Upper lobe of left lung (tissue), 6 donors: ENCODE results near the gene CRYBG1. TPM values are rescaled to one million over a fixed set of nuclear protein-coding genes. Genes with fewer than 3 reads are reported as not detected.
"Not testable (repeated sequence)": the region's sequence is repeated elsewhere in the genome, so short reads cannot be mapped to it uniquely, and the experiment has no call there.

Source experiments
- ATAC-seq, 2 donors: fragments of 200-7000 bp; cut with Tn5 transposase; one replicate each; pipeline ENCODE4 v1.9.1; 2022; ENCODE audit warnings: mild to moderate bottlenecking in 2 of 2, moderate library complexity in 2 of 2; ENCODE audit not compliant: low FRiP score in 2 of 2
- DNase-seq, 2 donors: peaks; one replicate each; pipeline ENCODE4 v3.0.0-alpha.2; 2019 to 2020
- H3K27ac ChIP-seq, 4 donors: fragments of 200-600 bp; sonication (generic); one replicate each; pipeline ENCODE4 v1.5.1; 2016 to 2019
- H3K27me3 ChIP-seq, 4 donors: fragments of 200-600 bp; sonication (generic); one replicate each; pipeline ENCODE4 v1.5.1; 2017 to 2019
- H3K36me3 ChIP-seq, 4 donors: fragments of 200-600 bp; sonication (generic); one replicate each; pipeline ENCODE4 v1.5.1; 2016 to 2019
- H3K4me1 ChIP-seq, 4 donors: fragments of 200-600 bp; sonication (generic); one replicate each; pipeline ENCODE4 v1.5.1; 2018 to 2019
- H3K4me3 ChIP-seq, 4 donors: fragments of 200-600 bp; sonication (generic); one replicate each; pipeline ENCODE4 v1.5.1; 2017 to 2019; ENCODE audit warnings: mild to moderate bottlenecking in 2 of 4, moderate library complexity in 1 of 4
- H3K9me3 ChIP-seq, 4 donors: fragments of 200-600 bp; sonication (generic); one replicate each; pipeline ENCODE4 v1.5.1; 2018 to 2019
- EP300 ChIP-seq, 4 donors: sonication (generic); formaldehyde crosslinking; IDR thresholded peaks; one replicate each; pipeline ENCODE4 v1.5.1; 2017; ENCODE audit warnings: antibody characterized with exemption in 4 of 4, control low read depth in 2 of 4
- POLR2A ChIP-seq, 4 donors: fragments of 450-650 bp; IDR thresholded peaks; one replicate each; pipeline ENCODE4 v1.5.1; 2016 to 2017; ENCODE audit warnings: antibody characterized with exemption in 4 of 4, mild to moderate bottlenecking in 2 of 4
- POLR2AphosphoS5 ChIP-seq, 2 donors: sonication (generic); formaldehyde crosslinking; IDR thresholded peaks; one replicate each; pipeline ENCODE4 v1.5.1; 2017; ENCODE audit warnings: antibody characterized with exemption in 2 of 2
- WGBS, 2 donors: methylation state at CpG; one replicate each; pipeline ENCODE4 v1.1.5; 2017 to 2018; 5-methylcytosine and 5-hydroxymethylcytosine counted together
- total RNA-seq, 6 donors: library from RNA; depleted of rRNA in 4 of 6; stranded (reverse); fragments of >200 nt in 4 of 6; gene quantifications; one replicate each; pipeline versions ENCODE4 v1.1.0 to v1.2.1, GENCODE V29; 2016 to 2021
- TF ChIP-seq, protein P1 (sequence below), 6 experiments: fragments of 450-650 bp in 4 of 6; fragments of 200-600 bp in 2 of 6; sonication (generic) in 2 of 6; IDR thresholded peaks; one replicate each; pipeline ENCODE4 v1.5.1; 2016 to 2019; ENCODE audit warnings: antibody characterized with exemption in 6 of 6
- donor health status: DM: no; HTN: no; CAD: no; lungs with moderate emphysema.
- donor health status: DM: no; HTN: yes; CAD: no; lungs with severe emphysema.

Gene CRYBG1
- total RNA-seq, 6 donors from 2014 or later = 17.8 to 35.1 (median 25.5) TPM

GRCh38 chr6:106546261-106546690, 185.8 kb downstream of the CRYBG1 start:
- DNase-seq = no peak
- H3K4me1 ChIP-seq = peaks cover 12 to 24% (median 20%) of the 10 kb centered on the region in 4 donors
- 4 to 9% methylated on average over 2 of the region's 2 CpGs for WGBS, 2 donors
- no peaks in the 10 kb centered on the region for H3K27me3 ChIP-seq
- H3K36me3 ChIP-seq = peaks cover 4 to 14% (median 6%) of the 10 kb centered on the region in 4 donors
- TF ChIP-seq POLR2A (IDR thresholded peaks at IDR 0.05) (no peak), EP300 (IDR thresholded peaks at IDR 0.05) (no peak), POLR2AphosphoS5 (IDR thresholded peaks at IDR 0.05) (no peak)
- TF ChIP-seq, protein P1, sequence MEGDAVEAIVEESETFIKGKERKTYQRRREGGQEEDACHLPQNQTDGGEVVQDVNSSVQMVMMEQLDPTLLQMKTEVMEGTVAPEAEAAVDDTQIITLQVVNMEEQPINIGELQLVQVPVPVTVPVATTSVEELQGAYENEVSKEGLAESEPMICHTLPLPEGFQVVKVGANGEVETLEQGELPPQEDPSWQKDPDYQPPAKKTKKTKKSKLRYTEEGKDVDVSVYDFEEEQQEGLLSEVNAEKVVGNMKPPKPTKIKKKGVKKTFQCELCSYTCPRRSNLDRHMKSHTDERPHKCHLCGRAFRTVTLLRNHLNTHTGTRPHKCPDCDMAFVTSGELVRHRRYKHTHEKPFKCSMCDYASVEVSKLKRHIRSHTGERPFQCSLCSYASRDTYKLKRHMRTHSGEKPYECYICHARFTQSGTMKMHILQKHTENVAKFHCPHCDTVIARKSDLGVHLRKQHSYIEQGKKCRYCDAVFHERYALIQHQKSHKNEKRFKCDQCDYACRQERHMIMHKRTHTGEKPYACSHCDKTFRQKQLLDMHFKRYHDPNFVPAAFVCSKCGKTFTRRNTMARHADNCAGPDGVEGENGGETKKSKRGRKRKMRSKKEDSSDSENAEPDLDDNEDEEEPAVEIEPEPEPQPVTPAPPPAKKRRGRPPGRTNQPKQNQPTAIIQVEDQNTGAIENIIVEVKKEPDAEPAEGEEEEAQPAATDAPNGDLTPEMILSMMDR (IDR thresholded peaks at IDR 0.05) = no peak
- no peak overlapping the region for H3K4me3 ChIP-seq
- H3K9me3 ChIP-seq = no peaks in the 10 kb centered on the region
- peak in 1 of 2 donors; percentile 76 for ATAC-seq
- peak overlapping the region; percentile 55 to 70 (median 62) for H3K27ac ChIP-seq

GRCh38 chr6:106546691-106547414, 186.3 kb downstream of the CRYBG1 start:
- TF ChIP-seq POLR2A (IDR thresholded peaks at IDR 0.05) = no peak
- TF ChIP-seq, protein P1 (IDR thresholded peaks at IDR 0.05) = no peak
- TF ChIP-seq EP300 (IDR thresholded peaks at IDR 0.05) = no peak
- no peak for TF ChIP-seq POLR2AphosphoS5 (IDR thresholded peaks at IDR 0.05)
- peak overlapping the region; percentile 55 to 70 (median 62) for H3K27ac ChIP-seq
- H3K27me3 ChIP-seq = no peaks in the 10 kb centered on the region
- WGBS, 2 donors = 13 to 21% methylated on average over 5 of the region's 5 CpGs
- ATAC-seq = peak; percentile 75 to 78
- no peak overlapping the region for H3K4me3 ChIP-seq
- H3K36me3 ChIP-seq = peaks cover 4 to 14% (median 6%) of the 10 kb centered on the region in 4 donors
- no peak for DNase-seq
- peaks cover 12 to 24% (median 20%) of the 10 kb centered on the region in 4 donors for H3K4me1 ChIP-seq
- no peaks in the 10 kb centered on the region for H3K9me3 ChIP-seq

DNA sequence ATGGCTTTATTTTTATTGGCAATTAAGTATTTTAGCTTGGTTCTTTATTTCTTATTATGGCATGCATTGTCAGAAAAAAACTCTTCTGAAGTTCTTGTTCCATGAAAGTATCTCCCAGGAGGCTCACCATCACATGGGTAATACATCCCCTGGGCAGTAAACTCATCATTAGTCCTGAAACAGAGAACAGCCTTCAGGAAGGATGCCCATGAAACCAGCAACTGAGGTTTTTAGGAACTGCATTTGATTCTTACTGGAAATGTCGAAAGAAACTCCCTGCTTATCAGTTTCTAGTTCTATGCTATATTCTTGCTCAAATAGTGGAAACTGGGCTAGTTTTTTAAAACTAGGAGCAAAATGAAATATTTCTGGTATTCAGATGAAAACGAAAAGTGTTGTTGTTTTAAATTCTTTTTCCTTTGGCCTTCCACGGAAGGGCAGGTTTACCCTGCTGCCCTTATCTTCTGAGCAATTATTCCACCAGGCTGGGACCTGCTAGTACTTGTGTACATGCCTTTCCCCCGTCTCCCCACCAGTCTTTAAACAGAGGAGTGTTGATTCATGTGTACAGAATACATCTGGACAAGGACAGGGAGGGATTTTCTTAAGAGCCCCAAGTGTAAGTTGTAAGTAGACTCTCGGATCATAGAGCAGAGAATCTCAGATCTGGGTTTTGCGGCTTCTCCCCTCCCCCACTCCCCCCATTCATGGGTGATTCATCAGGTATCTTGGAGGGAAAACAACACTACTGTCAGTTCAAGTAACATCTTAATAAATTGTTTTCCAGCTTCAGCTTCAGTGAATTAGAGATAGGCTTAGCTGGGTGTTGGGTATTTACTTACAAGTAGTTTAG, 187.3 kb downstream of the CRYBG1 start:
- Histone ChIP-seq H3K27me3 (no peaks in the 10 kb centered on the region), H3K9me3 (no peaks in the 10 kb centered on the region), H3K27ac (peak overlapping the region; percentile 14 to 70 (median 50)), H3K36me3 (peaks cover 4 to 14% (median 6%) of the 10 kb centered on the region in 4 donors), H3K4me3 (no peak overlapping the region), H3K4me1 (peaks cover 12 to 24% (median 20%) of the 10 kb centered on the region in 4 donors)
- ATAC-seq (no peak), DNase-seq (no peak)
- WGBS, 2 donors = 35 to 60% methylated on average over 6 of the region's 6 CpGs
- TF ChIP-seq POLR2A (IDR thresholded peaks at IDR 0.05) (no peak), POLR2AphosphoS5 (IDR thresholded peaks at IDR 0.05) (no peak), EP300 (IDR thresholded peaks at IDR 0.05) (no peak)
- TF ChIP-seq, protein P1 (IDR thresholded peaks at IDR 0.05) = no peak

- Histone ChIP-seq H3K4me1 (peaks cover 12 to 24% (median 20%) of the 10 kb centered on the region in 4 donors), H3K36me3 (peaks cover 0 to 19% (median 15%) of the 10 kb centered on the region in 4 donors), H3K27ac (peak overlapping the region in 1 of 4 donors; percentile 6)
- 84 to 92% methylated on average over 3 to 5 of the region's 6 CpGs for WGBS, 2 donors
- H3K9me3 ChIP-seq, H3K27me3 ChIP-seq, ATAC-seq, H3K4me3 ChIP-seq: not testable (repeated sequence)
- DNase-seq = peak in 1 of 2 donors; percentile 8
Measured at GRCh38 chr6:106548926-106549455, 188.5 kb downstream of the CRYBG1 start.

DNA sequence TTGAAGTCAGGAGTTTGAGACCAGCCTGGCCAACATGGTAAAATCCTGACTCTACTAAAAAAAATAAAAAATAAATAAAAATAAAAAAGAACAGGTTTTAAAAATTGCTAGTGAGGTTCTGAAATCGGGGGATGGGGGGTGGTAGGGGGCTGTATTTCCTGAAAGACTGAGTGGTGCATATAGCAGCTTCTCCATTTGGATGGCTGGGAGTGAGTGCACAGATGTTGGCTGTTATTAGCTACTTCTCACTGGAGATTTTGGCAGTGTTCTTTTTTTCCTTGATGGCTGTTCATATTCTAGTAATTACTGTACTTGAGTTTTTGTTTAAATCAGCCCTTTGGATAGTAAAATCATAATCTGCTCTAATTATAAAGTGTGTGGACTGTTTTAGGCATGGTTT, 189.0 kb downstream of the CRYBG1 start:
- Histone ChIP-seq H3K27me3 (no peaks in the 10 kb centered on the region), H3K27ac (no peak overlapping the region)
- 81 to 87% methylated on average over 1 of the region's 1 CpG for WGBS, 2 donors

More for the DNA sequence above, 189.0 kb downstream of the CRYBG1 start:
- Histone ChIP-seq H3K4me3 (no peak overlapping the region), H3K36me3 (peaks cover 0 to 22% (median 17%) of the 10 kb centered on the region in 4 donors), H3K9me3 (no peaks in the 10 kb centered on the region), H3K4me1 (peaks cover 12 to 24% (median 20%) of the 10 kb centered on the region in 4 donors)
- TF ChIP-seq POLR2A (IDR thresholded peaks at IDR 0.05) (no peak), EP300 (IDR thresholded peaks at IDR 0.05) (no peak), POLR2AphosphoS5 (IDR thresholded peaks at IDR 0.05) (no peak)
- TF ChIP-seq, protein P1 (IDR thresholded peaks at IDR 0.05) = no peak
- no peak for DNase-seq
- ATAC-seq = no peak
